Hematopoietic multipotent progenitor cell (in vitro differentiated cells): Measurements from ENCODE around the gene FHL3. TPM values are rescaled to one million over a fixed set of nuclear protein-coding genes. Genes with fewer than 3 reads are reported as not detected.
A peak's percentile ranks its signal among the peaks of the same experiment; 100 is the strongest.

ENCODE experiments used
- DNase-seq, 3 donors: peaks; one replicate each; pipeline ENCODE4 v3.0.0-alpha.2; 2011 to 2015; ENCODE audit warnings: low read depth in 2 of 3, low spot score in 2 of 3
- total RNA-seq: library from RNA; depleted of rRNA; stranded (reverse); fragments of >200 nt; gene quantifications from one replicate; pipeline ENCODE4 v1.2.3, GENCODE V29; 2012

The FHL3 gene, protein sequence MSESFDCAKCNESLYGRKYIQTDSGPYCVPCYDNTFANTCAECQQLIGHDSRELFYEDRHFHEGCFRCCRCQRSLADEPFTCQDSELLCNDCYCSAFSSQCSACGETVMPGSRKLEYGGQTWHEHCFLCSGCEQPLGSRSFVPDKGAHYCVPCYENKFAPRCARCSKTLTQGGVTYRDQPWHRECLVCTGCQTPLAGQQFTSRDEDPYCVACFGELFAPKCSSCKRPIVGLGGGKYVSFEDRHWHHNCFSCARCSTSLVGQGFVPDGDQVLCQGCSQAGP
- total RNA-seq: 63.0 TPM

DNA sequence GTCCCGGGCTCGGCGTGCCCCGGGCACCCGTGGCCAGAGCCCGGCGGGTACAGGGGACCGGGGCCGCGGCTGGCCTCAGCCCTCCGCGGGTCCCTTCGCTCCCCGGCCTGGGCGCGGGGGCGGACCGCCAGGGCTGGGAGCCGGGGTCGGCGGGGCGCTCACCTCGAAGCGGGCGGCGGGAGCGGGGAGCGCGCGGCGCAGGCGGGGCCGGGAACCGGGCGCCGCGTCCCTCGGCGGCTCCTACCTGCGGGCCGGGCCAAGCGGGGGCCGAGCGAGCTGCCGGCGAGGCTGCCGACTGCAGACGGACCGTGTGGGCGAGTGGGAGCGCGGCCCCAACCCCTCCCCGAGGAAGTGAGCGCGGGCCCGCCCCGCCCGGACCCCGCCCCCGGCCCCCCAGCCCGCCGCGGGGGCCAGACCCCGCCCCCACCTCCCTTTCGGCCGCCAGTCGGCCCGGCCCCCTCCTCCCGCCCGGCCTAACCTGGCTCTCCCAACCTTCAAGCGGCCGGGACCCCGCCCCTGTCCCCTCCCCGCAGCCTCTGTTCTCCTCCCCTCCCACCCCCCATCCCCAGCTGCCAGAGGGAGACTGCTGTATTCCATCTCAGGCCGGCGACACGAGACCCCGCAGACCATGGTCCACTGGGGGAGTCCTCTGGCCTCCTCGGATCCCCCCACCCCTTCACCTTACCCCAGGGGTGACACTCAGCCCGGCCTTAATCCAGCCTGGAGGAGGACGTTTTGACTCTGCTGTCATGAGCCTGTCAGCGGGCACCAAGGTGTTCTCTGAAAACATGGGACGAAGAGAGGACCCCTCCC lies at the start of gene FHL3:
TSS of gene FHL3 (minus strand) at position 320 of the 813 bp plus-strand sequence. CDS start 6,102 bp downstream, outside the sequence.
- DNase-seq: peak in 2 of 3 donors; percentile 58 to 59

DNA sequence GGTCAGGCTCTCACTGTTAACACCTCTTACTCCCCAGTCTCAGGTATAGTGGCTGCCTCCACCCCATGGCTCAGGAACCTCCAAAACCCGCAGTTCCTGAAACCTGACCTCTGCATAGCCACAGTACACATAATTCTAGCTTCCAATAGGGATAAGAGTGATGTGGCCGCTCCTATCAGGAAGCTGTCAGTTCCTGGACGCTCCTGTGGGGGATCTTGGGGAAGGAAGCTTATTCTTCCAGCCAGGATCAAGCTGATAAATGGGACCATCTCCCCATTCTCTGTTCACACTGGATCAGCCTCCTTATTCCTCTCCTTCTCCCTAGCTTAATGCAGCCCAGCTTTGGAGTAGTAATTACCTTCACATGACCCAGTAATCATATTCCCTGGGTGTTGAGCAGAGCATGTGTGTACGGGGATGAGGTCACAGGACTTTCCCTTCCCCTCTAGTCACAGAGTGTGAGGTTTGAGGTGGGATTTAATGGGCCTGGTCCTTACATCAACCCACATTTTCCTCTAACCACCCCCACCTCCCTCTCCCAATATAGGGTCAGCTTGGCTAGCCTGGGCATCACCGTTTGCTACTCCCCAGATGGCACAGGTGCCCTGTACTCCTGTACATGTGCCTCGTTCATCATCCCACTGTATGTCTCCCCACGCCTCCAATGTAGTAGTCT lies 48.2 kb upstream of the FHL3 start:
- DNase-seq: no peak

DNA sequence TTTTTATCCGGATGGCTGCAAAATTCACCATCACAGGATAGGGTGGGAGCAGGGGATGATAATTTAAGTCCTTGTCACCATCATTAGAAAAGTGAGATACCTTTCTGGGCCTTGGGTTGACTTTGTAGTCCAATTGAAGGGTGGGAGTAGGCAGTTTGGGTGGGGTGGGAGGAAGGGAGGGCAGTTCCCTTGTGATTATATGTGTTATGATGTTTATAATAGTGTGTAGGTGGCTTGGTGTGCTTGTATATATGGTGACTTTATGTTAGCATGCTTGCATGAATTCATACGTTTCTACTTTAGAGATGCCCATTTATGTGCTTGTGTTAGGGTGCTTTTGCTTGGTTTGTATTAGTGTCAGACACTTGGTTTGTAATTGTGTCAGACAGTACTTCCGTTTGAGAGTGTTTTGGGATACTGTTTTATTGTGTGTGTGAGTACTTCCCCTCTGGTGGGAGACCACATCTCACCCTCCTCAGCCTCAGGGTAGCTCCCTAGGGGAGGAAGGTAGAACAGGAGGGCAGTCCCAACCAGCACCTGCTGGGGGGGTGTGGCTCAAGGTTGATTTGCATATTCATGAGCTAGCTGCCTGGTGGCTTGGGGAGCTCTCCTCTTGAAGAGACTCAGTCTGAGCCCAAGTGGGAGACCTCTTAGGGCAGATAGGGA lies 47.6 kb upstream of the FHL3 start:
- DNase-seq: peak in 1 of 3 donors; percentile 18

DNA sequence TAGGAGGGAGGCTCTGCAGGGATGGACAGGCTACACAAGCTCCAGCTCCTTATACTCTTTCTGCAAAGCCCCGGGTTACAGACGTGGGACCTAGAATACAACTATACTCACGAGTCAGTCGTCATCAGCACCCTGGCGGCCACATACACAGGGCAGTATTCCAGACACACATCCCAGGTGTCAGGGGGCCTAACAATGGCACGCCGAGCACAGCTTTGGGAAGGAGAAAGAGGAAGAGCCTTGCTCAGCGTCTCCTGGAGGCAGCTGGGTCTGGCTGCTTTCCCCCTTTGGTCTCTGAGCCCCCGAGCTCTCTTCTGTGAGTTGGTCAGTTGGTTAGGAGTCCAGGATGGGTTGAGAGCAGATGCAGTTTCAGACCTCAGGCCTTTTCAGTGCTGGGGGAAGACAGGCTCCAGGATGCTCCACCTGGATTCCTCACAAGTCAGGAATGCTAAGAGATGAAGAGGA lies 45.8 kb upstream of the FHL3 start:
- DNase-seq: no peak

DNA sequence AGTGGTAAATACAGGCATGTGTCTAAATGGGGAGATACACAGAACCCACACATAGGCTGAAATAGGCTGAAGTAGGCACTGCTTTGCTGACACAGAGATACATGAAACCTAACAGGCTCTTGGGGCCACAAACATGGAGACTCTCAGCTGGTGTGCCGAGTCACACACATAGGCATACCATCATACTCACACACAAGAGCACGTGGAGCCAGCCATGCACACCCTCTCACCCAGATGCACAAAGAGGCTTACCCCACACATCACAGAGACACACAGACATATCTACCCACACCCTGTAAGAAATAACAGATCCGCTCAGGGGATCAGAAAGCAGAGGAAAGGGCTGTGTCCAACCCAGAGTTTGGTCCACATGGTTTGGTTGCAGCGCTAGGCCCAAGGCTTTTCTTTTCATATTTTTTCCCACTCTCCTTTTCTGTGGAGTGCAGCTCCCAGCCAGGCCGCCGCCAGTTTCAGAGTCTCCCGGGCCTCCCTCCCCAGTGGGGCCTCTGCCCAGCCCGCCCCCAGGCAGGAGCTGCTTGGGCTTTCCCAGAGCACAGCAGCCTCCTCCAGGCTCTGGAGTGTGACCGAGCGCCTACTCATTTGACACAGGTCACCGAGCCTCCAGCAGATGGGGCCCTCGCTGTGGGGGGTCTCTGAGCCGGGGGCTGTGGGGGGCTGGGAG lies 45.2 kb upstream of the FHL3 start:
- DNase-seq: no peak

DNA sequence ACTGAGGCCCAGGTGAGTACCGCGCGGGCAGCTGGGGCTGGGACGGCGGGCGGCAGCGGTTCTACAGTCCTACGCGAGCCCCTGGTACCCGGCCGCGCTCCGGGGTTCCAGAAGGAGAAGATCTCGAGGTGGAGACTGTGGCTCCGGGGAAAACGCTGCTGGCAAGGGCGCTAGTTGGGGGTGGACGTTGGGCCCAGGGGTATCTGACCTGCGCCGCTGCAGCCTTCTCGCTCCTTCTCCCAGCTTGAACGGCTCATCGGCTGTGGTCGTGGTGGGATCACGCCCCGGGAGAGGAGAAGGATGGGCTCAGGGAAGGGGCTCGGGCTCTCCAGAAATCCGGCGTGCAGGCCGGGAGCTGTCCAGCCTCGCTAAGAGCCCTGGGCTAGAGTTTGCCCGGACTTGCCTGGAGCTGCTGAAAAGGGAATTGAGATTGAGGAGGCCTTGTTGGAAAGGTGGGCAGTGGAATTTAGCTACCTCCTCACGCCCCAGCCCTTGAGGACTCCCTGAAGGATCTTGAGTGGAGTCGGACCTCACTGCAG lies 42.4 kb upstream of the FHL3 start:
- DNase-seq: no peak

DNA sequence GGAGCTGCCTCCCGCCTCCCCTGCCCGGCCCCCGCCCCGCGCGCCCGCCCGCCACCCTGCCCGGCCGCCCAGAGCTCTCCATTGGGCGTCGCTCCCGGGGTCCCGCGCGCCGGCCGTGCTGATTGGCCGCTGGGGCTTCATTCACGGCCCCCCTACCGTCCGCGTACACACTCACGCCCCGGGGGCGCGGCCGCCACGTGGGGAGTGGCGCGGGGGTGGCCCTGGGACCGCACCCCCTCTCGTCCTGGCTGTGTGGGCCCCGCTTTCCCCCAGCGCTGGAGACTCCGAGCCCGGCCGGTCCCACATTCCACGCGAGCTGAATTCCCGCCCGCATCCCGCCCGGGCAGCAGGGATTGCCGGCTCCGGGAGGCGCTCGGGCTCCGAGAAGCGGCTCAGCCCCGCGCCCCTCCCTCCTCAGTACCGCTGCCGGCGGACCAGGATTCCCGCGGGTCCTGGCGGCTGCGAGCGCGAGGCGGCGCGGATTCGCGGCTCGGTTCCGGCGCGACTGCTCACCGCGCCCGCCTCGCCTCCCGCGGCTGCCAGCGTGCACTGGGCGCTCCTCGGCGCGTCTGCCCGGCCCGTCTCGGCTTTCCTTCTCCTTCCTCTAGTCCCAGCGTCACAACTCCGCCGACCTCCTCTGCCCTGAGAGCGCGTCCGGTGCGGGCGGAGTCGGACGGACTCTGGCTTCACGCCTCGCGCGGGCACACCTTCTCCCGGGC lies 41.7 kb upstream of the FHL3 start:
- DNase-seq: peak in 2 of 3 donors; percentile 63 to 70

DNA sequence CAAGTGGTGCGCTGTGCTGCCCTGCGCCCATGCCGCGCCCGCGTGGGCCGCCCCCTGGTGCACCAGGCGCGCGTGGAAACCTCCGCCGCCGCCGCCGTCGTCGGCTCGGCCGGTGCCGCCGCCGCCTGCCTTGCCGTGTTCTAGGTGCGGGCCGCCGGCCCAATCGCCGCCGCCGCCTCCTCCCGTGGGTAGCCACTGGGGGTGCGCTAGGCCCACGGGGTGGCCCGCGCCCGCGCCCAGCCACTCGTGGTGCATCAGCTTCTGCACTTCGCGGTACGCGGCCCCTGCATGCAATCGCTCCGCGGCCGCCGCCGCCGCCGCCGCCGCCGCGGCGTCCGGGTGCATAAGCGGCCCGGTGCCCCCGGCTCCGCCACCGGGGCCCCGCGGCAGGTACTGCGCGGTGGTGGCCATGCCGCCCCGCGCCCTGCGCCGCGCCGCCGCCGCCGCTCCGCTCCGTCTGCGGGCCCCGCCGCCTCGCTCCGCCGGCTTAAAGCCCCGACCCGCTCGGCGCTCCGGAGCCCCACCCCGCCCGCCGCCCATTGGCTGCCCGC lies 41.1 kb upstream of the FHL3 start, which contains the start of gene POU3F1:
TSS of gene POU3F1 (minus strand) at position 461 of the 551 bp plus-strand sequence. CDS start at position 411, 50 bp downstream.
- DNase-seq: no peak

DNA sequence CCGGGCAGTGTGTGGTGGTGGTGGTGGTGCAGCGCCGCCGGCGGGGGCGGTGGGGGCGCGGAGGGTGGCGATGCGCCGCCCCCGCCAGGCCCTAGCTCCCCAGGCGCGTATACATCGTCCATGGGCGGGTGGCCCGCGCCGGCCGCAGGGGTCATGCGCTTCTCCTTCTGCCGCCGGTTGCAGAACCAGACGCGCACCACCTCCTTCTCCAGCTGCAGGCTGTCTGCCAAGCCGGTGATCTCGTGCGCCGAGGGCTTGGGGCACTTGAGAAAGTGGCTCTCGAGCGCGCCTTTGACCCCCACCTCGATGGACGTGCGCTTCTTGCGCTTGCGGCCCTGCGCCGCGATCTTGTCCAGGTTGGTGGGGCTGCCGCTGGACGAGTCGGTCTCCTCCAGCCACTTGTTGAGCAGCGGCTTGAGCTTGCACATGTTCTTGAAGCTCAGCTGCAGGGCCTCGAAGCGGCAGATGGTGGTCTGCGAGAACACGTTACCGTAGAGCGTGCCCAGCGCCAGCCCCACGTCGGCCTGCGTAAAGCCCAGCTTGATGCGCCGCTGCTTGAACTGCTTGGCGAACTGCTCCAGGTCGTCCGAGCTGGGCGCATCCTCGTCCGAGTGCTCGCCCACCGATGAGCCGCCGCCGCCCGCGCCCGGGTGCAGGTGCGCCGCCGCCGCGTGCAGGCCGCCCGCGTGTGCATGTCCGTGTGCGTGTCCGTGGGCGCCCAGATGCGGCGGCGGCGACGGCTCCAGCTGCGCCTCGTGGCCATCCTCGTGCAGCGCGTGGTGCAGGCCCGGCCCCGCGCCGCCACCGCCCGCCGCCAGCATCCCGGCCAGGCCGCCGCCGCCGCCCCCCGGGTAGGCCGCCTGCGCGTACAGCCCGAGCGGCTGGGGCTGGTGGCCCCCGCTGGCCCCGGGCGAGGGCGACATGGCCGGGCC lies 40.4 kb upstream of the FHL3 start:
- peak in 1 of 3 donors; percentile 48 for DNase-seq

DNA sequence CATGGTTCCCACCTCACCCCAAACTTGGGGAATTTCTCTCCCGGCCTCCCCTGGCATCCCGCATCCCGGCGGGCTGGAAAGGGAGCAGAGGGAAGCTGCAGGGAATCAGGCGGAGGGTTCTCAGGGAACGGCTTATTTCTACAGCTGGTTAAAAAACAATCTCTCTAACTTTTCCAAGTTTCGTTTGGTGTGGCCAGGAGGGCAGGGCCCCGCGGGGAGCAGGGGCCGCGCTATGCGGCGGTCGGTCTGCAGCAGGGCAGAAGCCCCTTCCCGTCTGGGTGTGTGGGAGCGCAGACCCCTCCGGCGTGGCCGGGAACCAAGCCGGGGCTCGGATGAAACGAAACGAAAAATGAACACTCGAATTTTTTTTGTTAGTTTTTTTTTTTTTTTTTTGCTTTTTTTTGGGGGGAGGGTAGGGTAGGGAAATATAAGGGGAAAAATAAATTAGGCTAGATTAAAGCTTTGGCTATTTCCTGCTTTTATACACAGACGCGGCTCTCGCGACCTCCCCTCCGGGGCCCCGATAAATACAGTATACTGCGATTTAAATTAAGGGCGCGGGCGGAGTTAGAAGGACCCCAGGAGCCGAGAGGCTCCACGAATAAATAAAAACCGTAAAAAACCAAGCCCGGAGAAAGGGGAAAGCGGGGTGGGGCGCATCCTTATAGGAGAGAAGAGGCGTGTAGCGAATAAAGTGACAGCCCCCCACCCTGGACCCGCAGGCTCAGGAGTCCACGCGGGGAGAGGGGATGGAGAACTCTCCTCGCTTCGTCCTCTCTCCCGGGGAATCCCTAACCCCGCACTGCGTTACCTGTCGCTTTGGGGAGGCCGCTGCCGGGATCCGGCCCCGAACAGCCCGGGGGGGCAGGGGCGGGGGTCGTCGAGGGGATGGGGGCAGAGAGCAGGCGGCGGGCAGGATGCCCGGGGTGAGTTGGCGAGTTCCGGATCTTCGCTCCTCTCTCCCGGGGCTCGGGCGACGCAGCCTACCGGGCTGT lies 39.2 kb upstream of the FHL3 start:
- DNase-seq: no peak

DNA sequence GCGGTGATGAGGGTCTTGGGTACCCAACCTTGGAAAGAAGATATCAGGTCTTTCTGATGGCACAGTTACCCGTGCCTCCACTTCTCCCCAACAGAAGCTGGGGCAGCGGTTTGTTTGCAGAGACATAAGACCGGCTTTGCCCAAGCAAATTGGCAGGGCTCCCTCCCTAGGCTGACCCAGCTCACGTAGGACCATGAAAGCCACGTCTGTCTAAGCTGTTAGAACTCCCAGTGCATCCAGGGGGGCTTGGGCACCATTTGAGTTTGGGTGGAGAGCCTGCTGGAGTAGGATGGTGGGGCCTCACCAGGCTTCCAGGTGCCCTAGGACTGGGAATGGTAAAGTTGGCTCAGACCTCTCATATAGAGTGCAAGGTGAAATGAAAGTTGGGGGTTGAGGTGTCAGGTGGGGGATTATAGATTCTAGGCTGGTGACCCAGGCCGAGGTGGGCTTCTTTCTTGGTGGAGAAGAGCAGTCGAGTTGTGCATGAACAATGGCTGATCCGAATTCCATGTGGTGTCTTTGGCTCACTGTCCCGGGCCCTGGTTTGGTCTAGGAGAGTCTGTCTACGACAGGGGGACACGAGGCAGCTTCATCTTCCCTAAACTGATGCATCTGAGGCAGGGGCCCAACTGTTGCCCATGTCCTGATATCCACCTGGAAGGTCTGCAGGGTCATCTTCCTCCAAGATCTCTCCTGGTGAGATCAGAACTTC lies 37.9 kb upstream of the FHL3 start:
- DNase-seq: no peak

DNA sequence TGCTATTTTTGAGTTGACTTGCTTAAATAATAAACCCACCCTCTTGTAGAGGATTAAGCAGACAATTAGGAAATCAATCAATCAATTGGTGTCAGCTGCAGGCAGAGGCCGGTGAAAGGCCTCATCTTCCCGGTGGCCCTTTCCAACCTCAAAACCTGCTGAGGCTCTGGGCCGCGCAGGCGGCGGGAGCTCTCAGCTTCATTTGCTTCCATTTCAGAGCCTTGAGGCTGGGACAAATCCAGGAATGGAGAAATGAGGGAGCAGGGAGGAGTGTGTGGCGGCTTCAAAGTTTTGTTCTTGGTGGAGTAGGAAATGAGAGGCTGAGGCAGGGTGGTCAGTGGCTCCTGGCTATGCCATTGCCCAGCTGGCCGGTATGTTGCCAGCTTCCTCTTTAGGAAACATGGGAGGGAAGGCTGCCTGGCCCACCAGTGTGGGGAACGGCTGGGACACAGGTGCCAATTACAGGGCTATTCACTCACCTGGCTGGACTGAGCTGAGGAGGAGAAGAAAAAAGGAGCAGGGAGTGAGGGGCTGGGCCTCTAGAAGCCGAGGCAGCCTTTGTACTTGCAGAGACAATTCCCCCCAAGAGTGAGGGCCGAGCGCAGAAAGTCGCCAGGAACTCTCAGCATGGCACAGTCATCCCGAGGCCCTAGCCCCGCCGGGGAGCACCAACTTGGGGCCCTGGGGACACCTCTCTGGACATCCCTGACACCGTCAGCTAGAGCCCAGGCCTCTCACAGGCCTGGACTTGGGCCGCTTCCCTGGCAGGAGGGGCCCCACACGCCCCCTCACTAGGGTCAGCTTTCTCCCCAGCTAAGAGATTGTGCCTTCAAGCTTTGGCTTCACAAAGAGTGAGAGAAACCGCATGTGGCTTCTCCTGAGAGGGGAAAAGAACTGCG lies 36.9 kb upstream of the FHL3 start:
- DNase-seq: no peak

DNA sequence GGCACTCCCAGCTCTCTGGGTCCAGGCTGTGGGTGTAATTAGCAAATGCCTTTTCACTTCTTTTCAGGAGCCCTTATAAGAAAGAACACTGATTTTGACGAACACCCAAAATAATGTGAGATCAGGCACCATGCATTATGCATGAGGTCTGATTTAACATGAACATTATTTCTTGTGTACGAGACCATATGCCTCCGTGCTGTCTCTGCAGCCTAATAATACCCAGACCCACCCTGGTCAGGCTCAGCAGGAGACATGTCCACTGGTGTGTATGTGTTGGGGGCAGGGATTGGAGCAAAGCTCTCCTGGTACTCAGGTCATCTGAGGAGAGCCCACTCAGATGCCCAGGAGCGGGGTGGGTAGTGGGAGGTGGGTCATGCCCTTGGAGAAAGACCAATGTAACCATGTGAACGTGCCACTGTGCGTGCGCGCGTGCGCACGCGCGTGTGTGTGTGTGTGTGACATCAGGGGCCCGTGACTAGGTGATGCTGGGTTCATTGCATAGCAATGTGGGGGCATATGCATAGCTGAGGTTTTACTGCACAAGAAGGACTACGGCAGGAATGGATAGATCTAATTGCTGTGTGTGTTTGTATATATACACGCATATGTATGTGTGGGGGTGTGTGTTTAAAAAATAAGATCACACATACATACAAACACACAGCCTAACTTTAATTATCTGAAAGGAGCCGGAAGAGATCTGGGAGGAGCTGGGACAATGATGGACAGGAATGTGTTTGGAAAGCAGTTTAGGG lies 34.2 kb upstream of the FHL3 start:
- no peak for DNase-seq

DNA sequence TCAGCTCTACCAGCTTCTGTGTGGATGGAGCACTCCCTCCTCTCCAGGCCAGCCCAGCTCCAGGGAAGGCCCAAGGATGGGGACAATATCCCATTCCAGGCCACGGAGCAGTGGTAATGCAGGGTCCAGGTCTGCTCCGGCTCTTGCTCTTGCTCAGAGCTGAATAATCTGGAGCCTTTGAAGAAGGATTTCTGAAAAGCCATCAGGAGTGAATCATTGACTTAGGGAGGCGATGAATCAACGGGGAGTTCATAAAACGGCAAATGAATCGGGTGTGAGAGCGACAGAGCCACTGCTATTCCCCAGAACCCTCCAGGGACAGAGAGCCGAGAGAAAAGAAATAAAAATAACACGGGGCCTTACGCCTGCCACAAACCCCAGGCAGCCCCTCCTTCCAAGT lies 33.5 kb upstream of the FHL3 start:
- no peak for DNase-seq
